Bronchial epithelial cell (primary cell): Measurements from ENCODE around the gene RIT2. TPM values are rescaled to one million over a fixed set of nuclear protein-coding genes. Genes with fewer than 3 reads are reported as not detected.

Experiments
- DNase-seq: peaks from one replicate; pipeline ENCODE4 v3.0.0-alpha.2; 2010; ENCODE audit warnings: low read depth
- FAIRE-seq: peaks from 2 replicates; lab custom pipeline; 2011; peaks lifted over from hg19 to GRCh38; lab: Jason Lieb, UNC
- H3K27me3 ChIP-seq: 2 replicates; pipeline ENCODE4 v1.5.1; 2011; ENCODE audit warnings: low read length; ENCODE audit not compliant: control insufficient read depth, insufficient read depth
- H3K36me3 ChIP-seq: 2 replicates; pipeline ENCODE4 v1.5.1; 2011; ENCODE audit warnings: low read length; ENCODE audit not compliant: control insufficient read depth, insufficient read depth
- H3K4me3 ChIP-seq: 2 replicates; pipeline ENCODE4 v1.5.1; 2011; ENCODE audit warnings: mild to moderate bottlenecking, low read depth, low read length, control low read depth
- CTCF ChIP-seq: IDR thresholded peaks from 2 replicates; pipeline ENCODE4 v1.5.1; 2011; ENCODE audit warnings: mild to moderate bottlenecking, moderate library complexity, low read length, control low read depth, inconsistent platforms; ENCODE audit not compliant: insufficient read depth, severe bottlenecking
- total RNA-seq: library from RNA; depleted of rRNA; stranded (reverse); fragments of >200 nt; gene quantifications from 2 replicates; pipeline ENCODE4 v1.2.1, GENCODE V29; 2014

RIT2 gene
- total RNA-seq, 1 donor from 2014 or later: not detected

GRCh38 chr18:42892181-42892580, 223.3 kb downstream of the RIT2 start:
- H3K27me3 ChIP-seq: no peaks in the 10 kb centered on the region
- no peaks in the 10 kb centered on the region for H3K36me3 ChIP-seq
- DNase-seq: no peak
- FAIRE-seq: no peak
- H3K4me3 ChIP-seq: no peak overlapping the region
- TF ChIP-seq CTCF: no peak

- H3K27me3 ChIP-seq: no peaks in the 10 kb centered on the region
- no peak for DNase-seq
- no peaks in the 10 kb centered on the region for H3K36me3 ChIP-seq
- no peak overlapping the region for H3K4me3 ChIP-seq
- FAIRE-seq: no peak
- TF ChIP-seq CTCF: no peak
Observed at GRCh38 chr18:42891705-42892104, 223.8 kb downstream of the RIT2 start.

GRCh38 chr18:42883169-42883568, 232.3 kb downstream of the RIT2 start:
- no peak for TF ChIP-seq CTCF
- FAIRE-seq: no peak

GRCh38 chr18:42882122-42882521, 233.4 kb downstream of the RIT2 start:
- H3K36me3 ChIP-seq: no peaks in the 10 kb centered on the region
- no peak for TF ChIP-seq CTCF
- no peak overlapping the region for H3K4me3 ChIP-seq
- no peak for DNase-seq
- H3K27me3 ChIP-seq: no peaks in the 10 kb centered on the region
- no peak for FAIRE-seq

More at GRCh38 chr18:42883169-42883568, 232.3 kb downstream of the RIT2 start:
- no peak overlapping the region for H3K4me3 ChIP-seq
- H3K27me3 ChIP-seq: no peaks in the 10 kb centered on the region
- H3K36me3 ChIP-seq: no peaks in the 10 kb centered on the region
- no peak for DNase-seq

GRCh38 chr18:42872838-42873237, 242.6 kb downstream of the RIT2 start:
- Histone ChIP-seq H3K27me3 (no peaks in the 10 kb centered on the region), H3K4me3 (no peak overlapping the region), H3K36me3 (no peaks in the 10 kb centered on the region)
- no peak for TF ChIP-seq CTCF
- DNase-seq: no peak
- FAIRE-seq: no peak

- H3K27me3 ChIP-seq: no peaks in the 10 kb centered on the region
- FAIRE-seq (no peak), DNase-seq (no peak)
- H3K36me3 ChIP-seq: no peaks in the 10 kb centered on the region
- no peak for TF ChIP-seq CTCF
- no peak overlapping the region for H3K4me3 ChIP-seq
Observed at GRCh38 chr18:42864876-42865275, 250.6 kb downstream of the RIT2 start.
